Progenitor cell of endocrine pancreas (in vitro differentiated cells): Measurements from ENCODE around the gene SMIM7. TPM values are rescaled to one million over a fixed set of nuclear protein-coding genes. Genes with fewer than 3 reads are reported as not detected.
A peak's percentile ranks its signal among the peaks of the same experiment; 100 is the strongest.

Source experiments
- DNase-seq: peaks from one replicate; pipeline ENCODE4 v3.0.0; 2021; ENCODE audit warnings: low spot score; ENCODE audit not compliant: unreplicated experiment
- H3K27ac Mint-ChIP-seq: 2 replicates; pipeline ENCODE4 v1.8.0; 2021; ENCODE audit warnings: mild to moderate bottlenecking, moderate library complexity, mixed read lengths
- H3K27me3 Mint-ChIP-seq: 2 replicates; pipeline ENCODE4 v1.8.0; 2021; ENCODE audit warnings: mixed read lengths
- H3K36me3 Mint-ChIP-seq: 2 replicates; pipeline ENCODE4 v1.8.0; 2022; ENCODE audit warnings: mixed read lengths; ENCODE audit not compliant: insufficient read depth
- H3K4me1 Mint-ChIP-seq: 2 replicates; pipeline ENCODE4 v1.8.0; 2021; ENCODE audit warnings: low read depth, mixed read lengths
- H3K4me3 Mint-ChIP-seq: 2 replicates; pipeline ENCODE4 v1.8.0; 2021; ENCODE audit warnings: low read depth, mild to moderate bottlenecking, moderate library complexity, mixed read lengths
- H3K9me3 Mint-ChIP-seq: 2 replicates; pipeline ENCODE4 v1.8.0; 2021; ENCODE audit warnings: low read depth, mixed read lengths
- CTCF ChIP-seq: fragments of 200-600 bp; sonication (generic); IDR thresholded peaks from one replicate; pipeline ENCODE4 v1.5.0; 2021; ENCODE audit warnings: antibody characterized with exemption, mild to moderate bottlenecking; ENCODE audit not compliant: unreplicated experiment
- total RNA-seq: library from RNA; stranded (reverse); gene quantifications from 2 replicates; pipeline ENCODE4 v1.2.1, GENCODE V29; 2021

Gene SMIM7
- total RNA-seq, 1 donor from 2014 or later = 81.3 TPM

- TF ChIP-seq CTCF = no peak
- Mint-ChIP-seq H3K27me3 (no peaks in the 10 kb centered on the region), H3K4me3 (no peak overlapping the region), H3K9me3 (no peaks in the 10 kb centered on the region), H3K36me3 (no peaks in the 10 kb centered on the region), H3K27ac (no peak overlapping the region), H3K4me1 (peaks cover 5% of the 10 kb centered on the region)
- DNase-seq = no peak
These were observed 47.3 kb downstream of the SMIM7 start for GRCh38 chr19:16612636-16613035.

- H3K9me3 Mint-ChIP-seq = no peaks in the 10 kb centered on the region
- no peak for TF ChIP-seq CTCF
- H3K4me3 Mint-ChIP-seq = no peak overlapping the region
- H3K4me1 Mint-ChIP-seq = peaks cover 5% of the 10 kb centered on the region
- no peak overlapping the region for H3K27ac Mint-ChIP-seq
- H3K36me3 Mint-ChIP-seq = no peaks in the 10 kb centered on the region
- H3K27me3 Mint-ChIP-seq = no peaks in the 10 kb centered on the region
- DNase-seq = no peak
These were observed 48.8 kb downstream of the SMIM7 start for GRCh38 chr19:16611121-16611520.

- no peak overlapping the region for H3K27ac Mint-ChIP-seq
- no peaks in the 10 kb centered on the region for H3K4me1 Mint-ChIP-seq
- no peak for TF ChIP-seq CTCF
- no peaks in the 10 kb centered on the region for H3K36me3 Mint-ChIP-seq
- DNase-seq = no peak
- no peak overlapping the region for H3K4me3 Mint-ChIP-seq
- no peaks in the 10 kb centered on the region for H3K9me3 Mint-ChIP-seq
- H3K27me3 Mint-ChIP-seq = no peaks in the 10 kb centered on the region
These were observed 50.3 kb downstream of the SMIM7 start for GRCh38 chr19:16609511-16610200.

- DNase-seq = no peak
- TF ChIP-seq CTCF = no peak
- Mint-ChIP-seq H3K4me3 (no peak overlapping the region), H3K27ac (peak overlapping the region; percentile 25), H3K27me3 (no peaks in the 10 kb centered on the region), H3K4me1 (no peaks in the 10 kb centered on the region), H3K9me3 (no peaks in the 10 kb centered on the region), H3K36me3 (no peaks in the 10 kb centered on the region)
These were observed 51.6 kb downstream of the SMIM7 start for GRCh38 chr19:16608290-16608739.

GRCh38 chr19:16607819-16608218, 52.1 kb downstream of the SMIM7 start:
- TF ChIP-seq CTCF = no peak
- Mint-ChIP-seq H3K9me3 (no peaks in the 10 kb centered on the region), H3K36me3 (no peaks in the 10 kb centered on the region), H3K27me3 (no peaks in the 10 kb centered on the region), H3K4me3 (no peak overlapping the region), H3K4me1 (no peaks in the 10 kb centered on the region), H3K27ac (peak overlapping the region; percentile 33)
- no peak for DNase-seq
